Activated gamma-delta T cell (primary cell): ENCODE data around the gene MTM1.

Experiments used
- DNase-seq: peaks from one replicate; lab custom pipeline; 2025; lab: John Stamatoyannopoulos, UW

Gene MTM1

GRCh38 chrX:150715184-150715583 lies 146.8 kb downstream of the MTM1 start:
- DNase-seq: no peak

- no peak for DNase-seq
Measured at GRCh38 chrX:150719621-150720020, 151.2 kb downstream of the MTM1 start.
